ENCODE results near the gene PML.
"Not testable (repeated sequence)": the region's sequence is repeated elsewhere in the genome, so short reads cannot be mapped to it uniquely, and the experiment has no call there.

DNA sequence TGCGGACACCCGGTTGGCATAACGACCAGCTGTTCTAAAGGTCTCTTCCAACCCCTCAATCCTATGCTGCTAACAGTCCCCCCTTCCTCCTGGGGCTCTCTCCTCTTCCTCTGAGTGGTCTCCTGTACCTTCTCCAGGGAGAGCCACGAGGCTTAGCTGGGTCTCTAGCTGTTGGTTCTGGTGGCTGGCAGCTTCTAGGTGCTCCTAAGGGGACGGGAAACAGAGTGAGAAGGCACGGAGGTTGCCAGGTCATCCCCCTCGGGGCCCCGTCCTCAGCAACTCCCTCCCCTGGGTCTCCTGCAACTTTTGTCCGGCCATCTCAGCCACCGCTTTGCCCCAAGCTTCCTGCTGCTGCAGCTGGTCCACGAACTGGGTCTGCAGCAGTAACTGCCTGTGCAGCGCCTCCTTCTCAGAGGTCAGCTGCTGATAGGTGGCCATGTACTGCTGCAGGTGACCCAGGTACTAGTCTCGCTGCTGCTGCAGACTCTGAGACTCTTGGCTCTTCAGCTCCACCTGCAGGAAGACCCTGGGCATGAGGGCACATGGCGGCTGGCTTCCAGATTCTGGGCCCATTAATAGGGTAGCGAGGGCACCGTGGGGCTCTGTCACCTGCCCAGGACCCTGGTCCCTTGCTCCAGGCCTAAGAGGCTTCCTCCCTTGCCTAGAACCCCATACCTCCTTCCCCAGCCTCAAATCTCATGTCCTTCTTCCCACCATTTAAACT lies 78.3 kb downstream of the PML start:
- TF ChIP-seq, protein P1, sequence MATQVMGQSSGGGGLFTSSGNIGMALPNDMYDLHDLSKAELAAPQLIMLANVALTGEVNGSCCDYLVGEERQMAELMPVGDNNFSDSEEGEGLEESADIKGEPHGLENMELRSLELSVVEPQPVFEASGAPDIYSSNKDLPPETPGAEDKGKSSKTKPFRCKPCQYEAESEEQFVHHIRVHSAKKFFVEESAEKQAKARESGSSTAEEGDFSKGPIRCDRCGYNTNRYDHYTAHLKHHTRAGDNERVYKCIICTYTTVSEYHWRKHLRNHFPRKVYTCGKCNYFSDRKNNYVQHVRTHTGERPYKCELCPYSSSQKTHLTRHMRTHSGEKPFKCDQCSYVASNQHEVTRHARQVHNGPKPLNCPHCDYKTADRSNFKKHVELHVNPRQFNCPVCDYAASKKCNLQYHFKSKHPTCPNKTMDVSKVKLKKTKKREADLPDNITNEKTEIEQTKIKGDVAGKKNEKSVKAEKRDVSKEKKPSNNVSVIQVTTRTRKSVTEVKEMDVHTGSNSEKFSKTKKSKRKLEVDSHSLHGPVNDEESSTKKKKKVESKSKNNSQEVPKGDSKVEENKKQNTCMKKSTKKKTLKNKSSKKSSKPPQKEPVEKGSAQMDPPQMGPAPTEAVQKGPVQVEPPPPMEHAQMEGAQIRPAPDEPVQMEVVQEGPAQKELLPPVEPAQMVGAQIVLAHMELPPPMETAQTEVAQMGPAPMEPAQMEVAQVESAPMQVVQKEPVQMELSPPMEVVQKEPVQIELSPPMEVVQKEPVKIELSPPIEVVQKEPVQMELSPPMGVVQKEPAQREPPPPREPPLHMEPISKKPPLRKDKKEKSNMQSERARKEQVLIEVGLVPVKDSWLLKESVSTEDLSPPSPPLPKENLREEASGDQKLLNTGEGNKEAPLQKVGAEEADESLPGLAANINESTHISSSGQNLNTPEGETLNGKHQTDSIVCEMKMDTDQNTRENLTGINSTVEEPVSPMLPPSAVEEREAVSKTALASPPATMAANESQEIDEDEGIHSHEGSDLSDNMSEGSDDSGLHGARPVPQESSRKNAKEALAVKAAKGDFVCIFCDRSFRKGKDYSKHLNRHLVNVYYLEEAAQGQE (IDR thresholded peaks at IDR 0.05; ENCODE audit: insufficient replicate concordance, low read depth): not testable (repeated sequence)
- TF ChIP-seq POLR2AphosphoS5 (IDR thresholded peaks at IDR 0.05; ENCODE audit: low read depth): not testable (repeated sequence)
- TF ChIP-seq, protein P2, sequence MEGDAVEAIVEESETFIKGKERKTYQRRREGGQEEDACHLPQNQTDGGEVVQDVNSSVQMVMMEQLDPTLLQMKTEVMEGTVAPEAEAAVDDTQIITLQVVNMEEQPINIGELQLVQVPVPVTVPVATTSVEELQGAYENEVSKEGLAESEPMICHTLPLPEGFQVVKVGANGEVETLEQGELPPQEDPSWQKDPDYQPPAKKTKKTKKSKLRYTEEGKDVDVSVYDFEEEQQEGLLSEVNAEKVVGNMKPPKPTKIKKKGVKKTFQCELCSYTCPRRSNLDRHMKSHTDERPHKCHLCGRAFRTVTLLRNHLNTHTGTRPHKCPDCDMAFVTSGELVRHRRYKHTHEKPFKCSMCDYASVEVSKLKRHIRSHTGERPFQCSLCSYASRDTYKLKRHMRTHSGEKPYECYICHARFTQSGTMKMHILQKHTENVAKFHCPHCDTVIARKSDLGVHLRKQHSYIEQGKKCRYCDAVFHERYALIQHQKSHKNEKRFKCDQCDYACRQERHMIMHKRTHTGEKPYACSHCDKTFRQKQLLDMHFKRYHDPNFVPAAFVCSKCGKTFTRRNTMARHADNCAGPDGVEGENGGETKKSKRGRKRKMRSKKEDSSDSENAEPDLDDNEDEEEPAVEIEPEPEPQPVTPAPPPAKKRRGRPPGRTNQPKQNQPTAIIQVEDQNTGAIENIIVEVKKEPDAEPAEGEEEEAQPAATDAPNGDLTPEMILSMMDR (IDR thresholded peaks at IDR 0.05; ENCODE audit: insufficient read depth, low read length): not testable (repeated sequence)
